ENCODE measurements around the gene BTBD9.

DNA sequence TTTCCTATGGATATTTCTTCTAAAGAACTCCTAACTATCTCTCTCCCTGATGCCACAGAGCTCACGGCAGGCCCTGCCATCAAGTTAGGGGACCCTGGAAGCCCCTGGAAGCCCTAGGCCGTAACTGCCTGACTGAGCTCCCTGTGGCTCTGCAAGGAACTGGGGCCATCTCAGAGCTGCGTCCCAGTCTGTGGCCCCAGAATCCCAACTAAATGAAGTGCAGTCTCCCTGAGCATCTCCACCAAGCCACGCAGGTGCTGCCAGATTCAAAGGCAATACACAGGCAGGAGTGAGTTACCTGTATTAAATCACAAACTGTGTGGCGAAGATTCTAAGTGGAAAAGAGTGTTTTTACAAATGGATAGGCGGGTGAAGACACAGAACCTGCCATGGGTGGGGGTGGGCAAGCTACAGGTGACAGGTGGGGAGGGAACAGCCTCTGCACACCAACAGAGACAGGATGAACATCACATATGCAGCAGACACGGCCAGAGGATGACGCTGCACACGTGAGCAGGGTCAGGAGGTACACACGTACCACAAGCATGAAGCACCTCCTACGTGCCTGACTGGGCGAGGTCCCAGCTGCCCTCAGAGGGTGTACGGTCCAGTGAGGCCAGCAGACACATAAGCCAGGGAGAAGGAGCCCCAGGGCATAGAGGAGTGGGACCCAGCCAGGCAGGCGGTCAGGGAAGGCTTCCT lies 461.7 kb downstream of the BTBD9 start:
- TF ChIP-seq POLR2AphosphoS5 (IDR thresholded peaks at IDR 0.05; ENCODE audit: borderline replicate concordance, low read depth, low read length): no peak
- no peak for TF ChIP-seq EZH2 (IDR thresholded peaks at IDR 0.05)
